GM18870 (cell line): ENCODE results near the gene GFOD2.

Experiments used
- ATAC-seq: cut with Tn5 transposase; IDR thresholded peaks from one replicate; pipeline ENCODE4 v1.9.1; 2021; ENCODE audit warnings: moderate library complexity; ENCODE audit not compliant: unreplicated experiment

The GFOD2 gene

GRCh38 chr16:67673712-67674580, 45.2 kb downstream of the GFOD2 start:
- ATAC-seq, result no peak

GRCh38 chr16:67672739-67673662, 46.1 kb downstream of the GFOD2 start:
- ATAC-seq, result no peak

- no peak for ATAC-seq
Measured at GRCh38 chr16:67672306-67672705, 46.8 kb downstream of the GFOD2 start.

- no peak for ATAC-seq
Measured at GRCh38 chr16:67669499-67670101, 49.5 kb downstream of the GFOD2 start.

- ATAC-seq, result no peak
Measured at GRCh38 chr16:67668495-67669157, 50.5 kb downstream of the GFOD2 start.

- peak; percentile 68 for ATAC-seq
Measured at GRCh38 chr16:67667817-67668494, 51.2 kb downstream of the GFOD2 start.

- ATAC-seq, result no peak
Measured at GRCh38 chr16:67667453-67667816, 51.7 kb downstream of the GFOD2 start.

- ATAC-seq, result no peak
Measured at GRCh38 chr16:67666559-67667452, 52.3 kb downstream of the GFOD2 start, which contains the start of the genes C16orf86 and ENKD1. Gene C16orf86 (plus strand): TSS chr16:67666814. CDS start chr16:67666971, 157 bp downstream. Gene ENKD1 (minus strand): TSS chr16:67666750. CDS start chr16:67666442, 308 bp downstream.

GRCh38 chr16:67666032-67666551, 53.0 kb downstream of the GFOD2 start:
- no peak for ATAC-seq

GRCh38 chr16:67665598-67665997, 53.5 kb downstream of the GFOD2 start:
- no peak for ATAC-seq

GRCh38 chr16:67664871-67665270, 54.2 kb downstream of the GFOD2 start:
- ATAC-seq, result no peak

- no peak for ATAC-seq
Measured at GRCh38 chr16:67664258-67664657, 54.9 kb downstream of the GFOD2 start.

GRCh38 chr16:67663877-67664222, 55.3 kb downstream of the GFOD2 start:
- ATAC-seq, result no peak

GRCh38 chr16:67663151-67663876, 55.8 kb downstream of the GFOD2 start:
- no peak for ATAC-seq

GRCh38 chr16:67662653-67663010, 56.5 kb downstream of the GFOD2 start:
- no peak for ATAC-seq

GRCh38 chr16:67661886-67662652, 57.0 kb downstream of the GFOD2 start:
- ATAC-seq, result no peak

- no peak for ATAC-seq
Measured at GRCh38 chr16:67661101-67661761, 57.9 kb downstream of the GFOD2 start.
